NCI-H2196 (cell line): ENCODE results near the gene R3HDM2.
"Not testable (repeated sequence)": the region's sequence is repeated elsewhere in the genome, so short reads cannot be mapped to it uniquely, and the experiment has no call there.

Experiments
- DNase-seq: peaks from one replicate; lab custom pipeline; 2025; ENCODE audit not compliant: unreplicated experiment; lab: John Stamatoyannopoulos, UW

R3HDM2 gene

GRCh38 chr12:57384478-57384877 lies 46.4 kb downstream of the R3HDM2 start:
- DNase-seq = no peak

- no peak for DNase-seq
Observed at GRCh38 chr12:57381693-57382220, 49.1 kb downstream of the R3HDM2 start.

- no peak for DNase-seq
Observed at GRCh38 chr12:57380300-57380699, 50.5 kb downstream of the R3HDM2 start.

GRCh38 chr12:57377103-57377840 lies 53.6 kb downstream of the R3HDM2 start:
- no peak for DNase-seq

- DNase-seq = no peak
Observed at GRCh38 chr12:57372233-57372632, 58.6 kb downstream of the R3HDM2 start.

GRCh38 chr12:57370696-57371095 lies 60.1 kb downstream of the R3HDM2 start:
- DNase-seq = no peak

GRCh38 chr12:57370072-57370471 lies 60.8 kb downstream of the R3HDM2 start:
- no peak for DNase-seq

GRCh38 chr12:57369202-57369601 lies 61.6 kb downstream of the R3HDM2 start:
- DNase-seq = no peak

- DNase-seq = no peak
Observed at GRCh38 chr12:57368349-57369095, 62.3 kb downstream of the R3HDM2 start.

GRCh38 chr12:57367121-57367520 lies 63.7 kb downstream of the R3HDM2 start:
- DNase-seq = no peak

- no peak for DNase-seq
Observed at GRCh38 chr12:57366315-57366714, 64.5 kb downstream of the R3HDM2 start.

GRCh38 chr12:57364156-57364555 lies 66.7 kb downstream of the R3HDM2 start:
- DNase-seq = not testable (repeated sequence)

- DNase-seq = no peak
Observed at GRCh38 chr12:57360468-57360867, 70.4 kb downstream of the R3HDM2 start.

GRCh38 chr12:57358646-57359045 lies 72.2 kb downstream of the R3HDM2 start:
- DNase-seq = no peak

- no peak for DNase-seq
Observed at GRCh38 chr12:57355734-57356133, 75.1 kb downstream of the R3HDM2 start.

- no peak for DNase-seq
Observed at GRCh38 chr12:57352166-57352565, 78.7 kb downstream of the R3HDM2 start.

GRCh38 chr12:57347284-57347683 lies 83.6 kb downstream of the R3HDM2 start:
- DNase-seq = no peak

GRCh38 chr12:57343703-57344378 lies 87.0 kb downstream of the R3HDM2 start:
- no peak for DNase-seq

GRCh38 chr12:57342207-57342691 lies 88.6 kb downstream of the R3HDM2 start:
- no peak for DNase-seq

GRCh38 chr12:57341275-57341990 lies 89.4 kb downstream of the R3HDM2 start:
- DNase-seq = no peak

GRCh38 chr12:57340104-57340503 lies 90.7 kb downstream of the R3HDM2 start:
- DNase-seq = no peak
